Measurements from ENCODE around the gene CD151. TPM values are rescaled to one million over a fixed set of nuclear protein-coding genes. Genes with fewer than 3 reads are reported as not detected.
A peak's percentile ranks its signal among the peaks of the same experiment; 100 is the strongest.

The CD151 gene
- total RNA-seq, 1 donor from 2014 or later = 120 TPM

DNA sequence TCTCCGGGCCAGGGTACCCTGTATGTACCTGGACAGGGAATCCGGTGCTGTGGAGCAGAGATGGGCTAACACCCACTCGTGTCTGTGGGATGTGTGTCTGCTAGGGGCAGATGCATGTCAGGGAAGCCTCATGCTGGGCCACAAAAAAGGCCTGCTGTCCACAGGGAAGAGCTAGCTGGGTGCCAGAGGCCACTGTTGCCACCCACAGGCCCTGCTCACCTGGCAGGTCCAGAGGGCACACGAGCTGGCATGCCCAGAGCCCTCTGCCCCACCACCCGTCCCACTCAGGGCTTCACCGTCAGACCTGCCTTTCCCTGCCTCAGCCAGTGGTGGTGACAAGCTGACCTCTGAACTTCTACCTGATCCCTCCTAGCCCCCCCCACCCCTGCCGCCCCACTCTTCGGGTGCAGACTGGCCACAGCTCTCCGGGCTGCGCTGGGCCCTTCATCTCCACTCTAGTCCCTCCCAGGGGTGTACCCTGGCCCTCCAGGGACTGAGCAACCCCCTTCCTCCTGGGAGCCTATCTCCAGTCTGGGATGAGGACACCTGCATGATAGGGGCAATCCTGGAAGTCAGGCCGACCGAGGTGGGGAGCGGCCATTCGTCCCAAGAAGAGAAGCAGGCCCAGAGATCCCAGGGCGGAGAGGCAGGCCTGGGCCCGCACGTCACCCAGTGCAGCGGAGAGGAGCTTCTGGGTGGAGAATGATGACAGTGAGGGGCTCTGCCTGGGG lies 36.0 kb upstream of the CD151 start:
- DNase-seq (ENCODE audit: low spot score) (peak; percentile 89), ATAC-seq (peak; percentile 60)

DNA sequence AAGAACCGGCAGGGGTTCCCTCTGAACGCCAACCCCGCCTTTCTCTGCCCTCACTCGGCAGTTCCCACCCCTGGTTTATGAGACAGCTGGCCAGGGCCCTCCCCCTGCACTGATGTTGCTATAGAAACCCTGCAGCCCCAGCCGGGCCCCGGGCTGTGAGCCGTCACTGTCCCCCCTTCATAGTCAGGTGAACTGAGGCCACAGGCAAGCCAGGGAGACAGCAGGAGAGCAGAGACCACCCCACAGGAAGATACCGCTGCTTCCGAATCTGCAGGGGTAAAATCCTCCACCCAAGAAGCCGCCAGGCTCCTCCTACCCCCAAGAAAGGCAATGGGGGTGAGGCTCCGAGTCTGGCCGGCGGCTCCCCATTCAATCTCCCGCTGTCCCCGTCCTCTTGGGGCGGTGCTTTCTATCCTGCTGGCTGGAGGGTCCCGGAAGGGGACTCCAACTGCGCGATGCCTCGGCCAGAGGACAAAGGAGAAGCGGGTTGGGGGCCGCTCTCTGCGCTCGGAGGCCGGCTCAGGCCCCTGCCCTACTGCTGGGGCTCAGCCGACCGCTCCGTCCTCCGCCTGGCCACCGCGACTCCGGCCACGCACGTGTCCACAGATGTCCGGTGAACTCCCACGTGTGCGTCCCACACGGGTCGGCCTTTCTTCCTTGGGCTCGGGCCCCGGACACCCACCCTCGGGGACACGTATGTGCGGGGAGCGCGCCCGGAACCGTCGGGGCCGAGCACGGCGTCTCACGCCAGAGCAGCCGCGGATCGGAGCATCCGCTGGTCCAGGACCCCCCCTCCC lies 35.3 kb upstream of the CD151 start:
- no peak for DNase-seq (ENCODE audit: low spot score)

DNA sequence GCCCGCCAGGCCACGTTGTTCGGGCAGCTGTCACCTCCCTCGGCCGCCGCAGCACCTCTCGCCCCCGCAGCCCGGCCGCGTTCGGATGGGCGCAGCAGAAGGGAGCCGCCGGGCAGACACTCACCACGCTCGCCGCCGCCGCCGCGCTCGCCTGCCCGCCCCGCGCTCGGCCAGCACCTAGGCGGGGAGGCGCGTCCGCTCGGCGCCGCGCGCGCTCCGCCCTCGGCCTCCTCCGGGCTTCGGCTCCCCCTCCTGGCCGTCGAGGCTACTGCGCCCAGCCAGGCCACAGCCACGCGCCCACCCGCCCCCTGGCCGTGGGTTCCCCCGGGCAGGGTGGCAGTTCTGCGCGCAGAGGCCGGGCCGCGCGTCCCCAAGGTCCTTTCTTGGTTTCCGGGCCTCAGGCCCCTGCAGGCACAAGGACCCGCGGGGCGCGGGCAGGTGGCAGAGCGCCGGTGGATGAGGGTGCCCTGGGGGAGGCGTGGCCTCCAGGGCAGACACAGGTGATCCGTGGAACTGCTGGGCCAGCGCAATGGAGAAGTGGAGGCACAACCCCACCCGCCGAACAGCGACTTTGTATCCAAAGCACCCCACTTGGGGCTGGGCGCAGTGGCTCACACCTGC lies 34.5 kb upstream of the CD151 start, which contains the start of gene SLC25A22:
SLC25A22 (minus strand) TSS at position 189 of the 621 bp plus-strand sequence. CDS start 3,275 bp downstream, outside the sequence.
- DNase-seq (ENCODE audit: low spot score) (peak; percentile 78), ATAC-seq (peak; percentile 64)

More for the DNA sequence above, 35.3 kb upstream of the CD151 start:
- peak; percentile 33 for ATAC-seq

DNA sequence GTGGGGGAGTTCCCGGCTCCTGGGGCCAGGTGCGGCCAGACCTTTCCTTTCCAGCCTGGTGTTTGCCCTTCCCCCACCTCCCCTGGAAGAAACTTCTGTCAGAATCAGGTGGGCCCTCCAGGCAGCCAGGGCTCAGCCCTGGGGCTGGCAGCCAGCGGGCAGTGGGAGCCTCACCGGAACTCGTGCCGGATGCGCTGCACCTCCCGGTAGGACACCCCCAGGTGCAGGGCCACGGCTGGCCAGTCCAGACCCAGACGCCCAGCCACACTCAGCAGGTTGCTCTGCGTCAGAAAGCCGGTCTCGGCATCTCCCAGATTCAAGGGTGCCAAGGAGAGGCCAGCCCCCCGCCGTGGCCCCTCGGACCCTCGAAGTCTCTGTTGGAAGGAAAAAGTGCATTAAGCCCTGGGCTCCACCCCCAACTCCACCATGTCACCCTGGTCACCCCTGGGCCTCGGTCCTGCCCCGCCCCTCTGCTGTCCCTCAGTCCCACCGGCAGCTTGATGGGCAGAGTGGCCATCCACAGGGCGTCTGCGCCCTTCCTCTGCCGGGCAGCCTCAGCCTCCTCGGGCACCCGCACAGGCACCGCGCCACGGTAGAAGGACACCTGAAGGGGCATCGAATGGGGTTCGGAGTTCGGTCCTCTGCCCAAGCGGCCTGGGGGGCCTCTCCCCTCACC lies 33.0 kb upstream of the CD151 start:
- DNase-seq (ENCODE audit: low spot score) (no peak), ATAC-seq (no peak)

DNA sequence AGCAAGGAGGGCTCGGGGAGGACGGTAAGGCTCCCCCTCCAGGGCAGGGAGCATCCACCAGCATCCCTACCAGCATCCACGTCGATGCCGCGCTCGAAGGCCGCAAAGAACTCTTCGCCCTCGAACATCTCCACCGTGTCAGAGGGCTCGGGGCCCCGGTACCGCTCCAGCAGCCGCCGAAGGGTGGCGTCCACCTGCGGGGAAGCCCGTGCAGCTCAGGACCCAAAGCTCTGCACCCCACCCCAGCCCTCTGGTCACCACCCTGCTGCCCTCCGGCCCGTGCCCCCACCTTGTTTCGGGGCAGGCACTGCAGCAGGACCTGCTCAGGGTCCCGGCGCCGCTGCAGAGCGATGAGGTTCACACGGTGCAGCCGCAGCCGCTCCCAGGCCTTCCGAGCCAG lies 32.3 kb upstream of the CD151 start:
- DNase-seq (ENCODE audit: low spot score) (no peak), ATAC-seq (no peak)

DNA sequence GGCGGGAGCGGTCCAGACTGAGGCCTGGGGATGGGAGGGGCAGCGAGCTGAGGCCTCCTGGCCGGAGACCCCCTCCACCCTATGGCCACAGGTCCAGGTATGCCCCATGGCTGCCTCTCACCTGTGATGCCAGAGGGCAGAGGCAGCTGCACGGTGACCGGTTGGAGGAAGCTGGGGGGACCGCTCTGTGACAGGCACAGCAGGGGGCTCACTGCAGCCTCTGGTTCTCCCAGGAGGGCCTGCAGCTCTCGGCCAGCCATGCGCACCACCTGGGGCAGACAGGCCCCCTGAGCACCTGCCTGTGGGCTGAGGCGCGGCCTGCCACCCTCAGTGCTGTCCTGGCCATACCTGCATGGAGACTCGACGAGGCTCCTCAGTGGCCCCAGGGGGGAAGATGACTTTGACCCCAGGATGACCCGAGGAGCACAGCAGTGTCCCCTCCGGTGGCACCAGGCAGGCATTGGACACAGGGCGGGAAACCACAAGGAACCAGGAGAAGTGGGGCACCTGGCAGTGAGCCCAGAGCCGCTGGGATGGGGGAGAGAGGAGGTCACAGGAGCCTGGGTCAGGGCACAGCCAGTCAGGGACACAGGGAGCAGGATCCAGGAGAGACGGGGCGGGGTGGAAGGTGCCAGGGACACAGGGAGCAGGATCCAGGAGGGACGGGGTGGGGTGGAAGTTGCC lies 31.5 kb upstream of the CD151 start:
- no peak for ATAC-seq
- no peak for DNase-seq (ENCODE audit: low spot score)

DNA sequence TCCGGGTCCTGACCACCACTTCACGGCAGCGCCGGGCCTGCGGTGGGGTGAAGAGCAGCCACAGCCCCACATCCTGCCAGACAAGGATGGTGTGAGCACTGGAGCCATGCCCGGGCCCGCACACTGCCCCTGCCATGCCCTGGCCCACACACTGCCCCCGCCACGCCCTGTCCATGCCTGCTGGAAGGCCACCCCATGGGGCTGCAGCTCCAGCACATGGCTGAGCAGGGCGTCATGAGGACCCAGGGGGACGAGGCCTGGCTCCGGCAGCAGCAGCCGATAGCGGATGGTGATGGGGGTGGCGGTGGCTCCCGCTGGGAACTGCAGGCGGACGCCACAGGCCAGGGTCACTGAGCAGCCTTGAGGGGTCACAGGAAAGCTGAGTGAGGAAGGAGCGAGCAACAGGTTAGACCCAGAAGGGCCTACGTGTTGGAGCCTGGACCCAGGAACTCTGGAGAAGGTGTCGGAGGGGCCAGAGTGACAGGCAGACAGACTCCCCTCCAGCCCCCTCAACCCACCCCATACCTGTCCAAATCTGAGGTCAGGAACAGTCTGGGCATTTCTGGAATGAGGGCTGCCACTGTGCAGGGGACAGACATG lies 30.6 kb upstream of the CD151 start:
- ATAC-seq (no peak), DNase-seq (ENCODE audit: low spot score) (no peak)

DNA sequence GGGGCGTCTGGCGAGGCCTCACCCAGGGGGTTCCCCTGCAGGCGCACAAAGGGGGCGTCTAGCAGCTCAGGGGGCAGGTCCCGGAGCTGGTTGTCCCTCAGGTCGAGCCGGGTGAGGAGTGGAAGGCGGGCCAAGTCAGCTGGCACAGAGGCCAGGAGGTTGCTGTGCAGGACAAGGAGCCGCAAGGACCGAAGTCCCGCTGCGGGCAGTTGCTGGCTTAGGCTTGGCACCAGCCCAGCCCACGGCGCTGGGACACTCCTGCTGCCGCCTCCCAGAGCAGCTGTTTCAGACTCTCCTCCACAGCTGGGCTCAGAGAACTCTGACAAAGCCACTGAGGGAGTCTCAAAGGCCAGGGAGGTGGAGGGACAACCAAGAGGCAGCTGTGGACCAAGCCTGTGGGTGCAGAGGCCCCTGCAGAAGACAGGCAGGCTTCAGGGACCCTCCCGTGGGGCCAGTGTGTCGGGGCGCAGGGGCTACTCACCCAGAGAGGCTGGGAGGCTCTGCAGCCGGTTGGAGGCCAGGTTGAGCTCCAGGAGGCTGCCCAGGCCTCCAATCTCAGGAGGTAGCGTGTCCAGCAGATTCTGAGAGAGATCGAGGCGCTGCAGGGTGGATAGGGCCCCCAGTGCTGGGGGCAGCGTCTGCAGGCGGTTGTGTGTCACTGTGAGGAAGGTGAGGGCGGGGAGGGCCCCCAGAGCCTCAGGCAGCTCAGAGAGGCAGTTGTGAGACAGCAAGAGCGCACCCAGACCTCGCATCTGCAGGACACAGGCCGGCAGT lies 29.9 kb upstream of the CD151 start:
- ATAC-seq (no peak), DNase-seq (ENCODE audit: low spot score) (no peak)

DNA sequence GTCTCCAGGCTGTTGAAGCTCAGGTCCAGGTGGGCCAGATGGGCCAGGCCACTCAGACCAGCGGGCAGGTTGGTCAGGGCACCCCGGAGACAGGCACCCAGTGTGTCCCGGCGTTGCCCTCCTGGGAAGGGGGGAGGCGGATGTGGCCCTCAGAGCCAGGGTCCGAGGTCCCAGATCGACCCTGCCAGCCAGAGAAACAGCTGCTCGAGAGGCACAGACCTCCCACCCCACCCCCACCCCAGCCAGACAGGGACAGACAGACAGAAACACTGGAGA lies 29.3 kb upstream of the CD151 start:
- DNase-seq (ENCODE audit: low spot score) (no peak), ATAC-seq (no peak)

DNA sequence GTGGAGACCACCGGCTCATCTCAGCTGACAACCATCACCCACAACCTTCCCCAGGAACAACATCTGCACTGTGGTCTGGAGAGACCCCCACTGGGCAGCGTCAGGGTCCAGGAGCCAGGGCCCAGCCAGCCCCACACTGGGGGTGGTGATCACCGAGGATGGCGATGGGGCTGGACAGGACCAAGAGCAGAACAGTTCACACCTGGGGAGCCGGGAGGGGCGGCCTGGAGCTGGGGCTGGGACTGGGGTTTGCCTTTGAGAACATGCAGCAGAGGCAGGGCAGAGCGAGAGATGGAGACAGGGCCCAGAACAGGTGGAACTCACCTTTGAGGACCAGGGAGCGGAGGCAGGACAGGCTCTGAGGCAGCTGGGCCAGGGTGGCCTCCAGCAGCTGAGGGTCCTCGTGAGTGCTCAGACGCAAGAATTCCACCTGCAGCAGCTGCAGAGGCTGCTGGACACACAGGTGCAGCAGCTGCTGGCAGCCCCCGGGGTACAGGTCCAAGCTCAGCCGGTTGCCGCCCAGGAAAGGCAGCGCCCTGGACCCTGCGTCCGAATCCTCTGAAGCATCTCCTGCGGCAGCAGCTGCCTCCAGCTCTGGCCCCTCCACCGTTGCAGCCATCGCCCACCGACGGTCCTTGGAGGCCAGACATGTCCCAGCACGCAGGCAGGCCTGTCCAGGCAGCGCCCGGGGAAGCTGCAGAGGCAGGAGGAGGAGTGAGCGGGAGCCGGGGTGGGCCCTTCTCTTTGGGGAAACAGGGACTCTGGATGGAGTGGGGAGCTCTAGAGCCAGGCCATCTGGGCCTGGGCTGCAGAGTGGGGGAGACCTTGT lies 28.8 kb upstream of the CD151 start:
- no peak for DNase-seq (ENCODE audit: low spot score)
- no peak for ATAC-seq

DNA sequence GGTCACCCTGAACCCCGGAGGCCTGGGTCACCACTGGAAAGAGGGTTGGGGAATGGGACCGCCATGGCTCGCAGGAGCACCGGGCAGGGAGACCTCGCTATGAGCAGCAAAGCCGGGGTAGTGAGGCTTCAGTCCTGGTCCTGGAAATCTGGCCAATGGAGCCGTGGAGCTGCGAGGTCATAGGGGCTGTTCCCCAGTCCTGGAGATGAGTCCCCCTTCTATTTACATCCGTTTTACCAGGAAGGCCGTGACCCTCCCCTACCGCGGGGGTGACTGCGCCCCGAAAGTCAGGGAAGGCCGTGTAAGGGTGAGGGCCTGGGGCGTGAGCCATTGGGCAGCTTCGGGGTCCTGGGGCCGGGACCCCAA lies 28.2 kb upstream of the CD151 start:
- ATAC-seq (no peak), DNase-seq (ENCODE audit: low spot score) (no peak)

DNA sequence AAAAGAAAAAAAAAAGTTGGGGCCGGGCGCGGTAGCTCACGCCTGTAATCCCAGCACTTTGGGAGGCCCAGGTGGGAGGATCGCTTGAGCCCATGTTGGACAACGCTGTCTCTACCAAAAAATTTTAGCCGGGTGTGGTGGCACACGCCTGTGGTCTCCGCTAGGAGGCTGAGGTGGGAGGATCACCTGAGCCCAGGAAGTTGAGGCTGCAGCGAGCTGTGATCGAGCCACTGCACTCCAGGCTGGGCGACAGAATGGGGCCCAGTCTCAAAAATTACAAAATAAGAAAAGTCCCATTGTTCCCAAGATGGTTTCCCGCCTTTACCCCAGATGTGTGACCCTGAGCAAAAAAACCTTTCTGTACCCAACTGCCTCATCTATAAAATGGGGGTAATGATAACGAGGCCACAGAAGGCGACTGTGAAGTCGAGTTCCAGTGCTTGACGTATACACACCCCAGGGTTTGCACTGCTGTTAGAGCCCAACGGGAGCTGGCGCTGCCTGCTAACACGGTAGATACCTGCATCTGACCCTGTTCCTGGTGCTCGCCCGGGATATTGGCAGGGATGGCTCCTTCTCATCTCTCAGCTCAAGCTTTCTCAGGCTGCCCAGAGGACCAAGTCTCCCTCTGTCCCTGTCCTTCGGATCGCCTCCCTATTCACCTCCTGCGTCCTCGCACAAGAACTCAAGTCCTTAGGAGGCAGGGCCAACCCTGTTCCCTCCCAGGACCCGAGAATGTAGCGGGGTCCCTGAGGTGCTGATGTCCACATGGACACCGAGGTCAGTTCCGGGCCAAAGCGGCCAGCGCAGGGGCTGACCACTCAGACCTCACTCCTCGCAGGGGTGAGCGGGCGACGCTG lies 24.1 kb upstream of the CD151 start:
- no peak for DNase-seq (ENCODE audit: low spot score)
- ATAC-seq = no peak

DNA sequence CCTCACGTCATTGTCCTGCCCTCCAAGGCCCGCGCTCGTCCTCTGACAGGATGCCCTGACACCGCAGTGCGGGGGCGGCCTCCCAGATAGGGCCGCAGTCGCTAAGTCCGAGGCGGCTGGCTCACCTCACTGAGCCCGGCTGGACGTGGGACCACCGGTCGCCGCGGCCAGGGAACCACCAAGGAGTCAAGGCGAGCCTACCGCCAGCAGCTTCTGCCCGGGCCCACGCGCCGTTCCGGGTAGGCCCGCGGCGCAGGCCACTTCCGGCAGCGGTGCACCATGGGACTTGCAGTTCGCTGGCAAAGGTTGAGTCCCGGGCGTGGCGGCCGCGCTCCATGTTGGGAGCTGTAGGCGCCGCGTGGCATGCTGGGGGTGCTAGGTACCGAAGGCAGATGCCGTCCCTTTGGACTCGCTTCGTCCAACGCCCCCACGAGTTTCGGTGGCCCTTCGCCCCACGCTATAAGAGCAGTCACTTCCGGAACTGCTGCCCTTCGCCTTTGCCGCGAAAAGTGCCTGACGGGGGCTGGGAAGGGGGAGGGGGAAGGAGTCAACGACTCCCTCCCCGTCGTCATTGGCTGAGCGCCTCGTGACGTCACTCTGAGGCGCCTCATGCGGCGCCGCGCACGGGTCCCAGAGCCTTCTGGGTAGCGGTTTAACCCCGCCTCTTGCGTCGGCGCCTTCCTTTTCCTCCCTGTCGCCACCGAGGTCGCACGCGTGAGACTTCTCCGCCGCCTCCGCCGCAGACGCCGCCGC lies 23.3 kb upstream of the CD151 start, which contains the start of gene RPLP2:
RPLP2 (plus strand) TSS at position 681 of the 753 bp plus-strand sequence. CDS start 268 bp downstream, outside the sequence.
- peak; percentile 98 for DNase-seq (ENCODE audit: low spot score)
- peak; percentile 85 for ATAC-seq

DNA sequence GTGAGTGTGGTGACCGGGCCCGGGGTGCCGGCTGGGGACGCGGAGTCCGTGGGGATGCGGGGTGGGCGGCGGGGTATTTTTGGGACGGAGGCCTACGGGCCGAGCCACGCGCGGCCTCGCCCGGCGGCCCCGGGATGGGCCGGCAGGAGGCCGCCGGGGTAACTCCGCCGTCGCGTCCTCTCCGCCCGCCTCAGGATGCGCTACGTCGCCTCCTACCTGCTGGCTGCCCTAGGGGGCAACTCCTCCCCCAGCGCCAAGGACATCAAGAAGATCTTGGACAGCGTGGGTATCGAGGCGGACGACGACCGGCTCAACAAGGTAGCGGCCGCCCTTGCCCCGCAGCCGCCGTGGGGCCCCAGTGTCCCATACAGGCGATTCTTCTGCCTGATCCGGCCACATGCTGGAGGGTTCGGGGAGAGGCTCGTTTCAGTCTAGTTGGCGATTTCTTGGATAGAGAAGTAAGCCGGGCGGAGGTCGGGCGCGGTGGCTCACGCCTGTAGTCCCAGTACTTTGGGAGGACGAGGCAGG lies 22.6 kb upstream of the CD151 start:
- DNase-seq (ENCODE audit: low spot score) (no peak), ATAC-seq (peak; percentile 4)

DNA sequence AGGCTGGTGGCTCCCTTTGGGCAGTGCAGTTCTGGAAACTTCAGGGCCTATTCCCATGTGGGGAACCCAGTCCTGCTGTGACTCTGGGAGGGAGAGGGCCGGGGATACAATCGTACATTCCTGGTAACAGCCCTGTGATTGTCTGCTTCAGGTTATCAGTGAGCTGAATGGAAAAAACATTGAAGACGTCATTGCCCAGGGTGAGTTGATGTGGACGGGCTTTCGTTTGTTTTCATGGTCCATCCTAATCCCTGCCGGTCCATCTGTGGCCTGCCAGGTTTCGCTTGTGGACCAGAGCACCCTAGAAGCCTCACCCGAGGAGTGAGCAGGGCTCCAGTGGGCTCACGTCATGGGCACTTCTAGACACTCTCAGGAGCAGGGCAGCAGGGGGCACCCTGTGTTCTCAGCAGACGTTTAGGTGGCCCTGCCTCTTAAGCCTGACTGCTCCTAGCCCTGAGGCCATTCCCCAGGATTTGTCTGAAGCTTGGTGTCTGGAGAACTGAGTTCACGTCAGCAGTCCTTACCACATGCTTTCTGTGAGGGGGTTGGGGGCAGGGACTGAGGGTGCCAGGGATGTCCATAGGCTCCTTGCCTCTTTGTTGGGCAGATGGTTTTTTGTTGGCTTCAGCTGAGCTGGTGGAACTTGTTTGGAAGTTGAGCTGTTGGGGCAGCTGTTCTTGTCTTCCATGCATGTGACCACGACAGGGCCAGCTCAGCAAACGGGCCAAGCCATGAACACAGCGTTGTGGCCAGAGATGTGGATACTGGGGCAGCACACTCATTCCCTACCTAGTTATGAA lies 21.1 kb upstream of the CD151 start:
- ATAC-seq = no peak
- DNase-seq (ENCODE audit: low spot score) = no peak

DNA sequence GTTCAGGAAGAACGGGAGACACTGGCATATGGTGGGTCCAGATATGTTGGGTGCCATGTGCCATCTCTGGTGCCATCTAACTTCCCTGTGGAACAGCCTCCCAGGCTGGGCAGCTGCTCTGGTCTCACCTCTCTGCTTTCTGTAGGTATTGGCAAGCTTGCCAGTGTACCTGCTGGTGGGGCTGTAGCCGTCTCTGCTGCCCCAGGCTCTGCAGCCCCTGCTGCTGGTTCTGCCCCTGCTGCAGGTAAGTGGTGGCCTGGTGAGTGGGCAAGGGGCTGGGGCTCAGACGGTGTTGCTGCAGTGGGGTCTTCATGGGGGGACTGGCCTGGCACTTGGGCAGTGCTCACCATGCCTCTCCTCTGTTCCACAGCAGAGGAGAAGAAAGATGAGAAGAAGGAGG lies 20.4 kb upstream of the CD151 start:
- no peak for ATAC-seq

More for the DNA sequence above, 20.4 kb upstream of the CD151 start:
- no peak for DNase-seq (ENCODE audit: low spot score)
